Gastroesophageal sphincter (tissue), 4 donors: ENCODE data around the gene TMTC1. TPM values are rescaled to one million over a fixed set of nuclear protein-coding genes. Genes with fewer than 3 reads are reported as not detected.

Source experiments
- ATAC-seq: fragments of 150-250 bp; one replicate; pipeline ENCODE4 v1.9.1; 2016; ENCODE audit warnings: mild to moderate bottlenecking, moderate library complexity
- H3K27ac ChIP-seq, 4 donors: fragments of 200-600 bp; sonication (generic) in 3 of 4; 1 replicate in 3 of 4; 2 replicates in 1 of 4; pipeline ENCODE4 v1.5.1; 2016 to 2019
- H3K27me3 ChIP-seq: fragments of 200-600 bp; sonication (generic); one replicate; pipeline ENCODE4 v1.5.1; 2019
- H3K36me3 ChIP-seq, 2 donors: fragments of 200-600 bp; sonication (generic); one replicate each; pipeline ENCODE4 v1.5.1; 2019; ENCODE audit warnings: control low read depth in 1 of 2
- H3K4me1 ChIP-seq, 3 donors: fragments of 200-600 bp; sonication (generic); 1 replicate in 2 of 3; 2 replicates in 1 of 3; pipeline ENCODE4 v1.5.1; 2016 to 2019; ENCODE audit warnings: control low read depth in 2 of 3
- H3K4me3 ChIP-seq, 2 donors: fragments of 200-600 bp; sonication (generic); one replicate each; pipeline ENCODE4 v1.5.1; 2019; ENCODE audit warnings: mild to moderate bottlenecking in 1 of 2, moderate library complexity in 1 of 2
- H3K9me3 ChIP-seq, 3 donors: fragments of 200-600 bp; sonication (generic); one replicate each; pipeline ENCODE4 v1.5.1; 2017 to 2019; ENCODE audit warnings: control low read depth in 2 of 3
- EP300 ChIP-seq: sonication (generic); formaldehyde crosslinking; IDR thresholded peaks from one replicate; pipeline ENCODE4 v1.6.1; 2017; ENCODE audit warnings: antibody characterized with exemption, mild to moderate bottlenecking
- POLR2A ChIP-seq, 2 donors: fragments of 450-650 bp; IDR thresholded peaks; one replicate each; pipeline ENCODE4 v1.6.1; 2017; ENCODE audit warnings: antibody characterized with exemption in 2 of 2, mild to moderate bottlenecking in 2 of 2, moderate library complexity in 1 of 2
- POLR2AphosphoS5 ChIP-seq: sonication (generic); formaldehyde crosslinking; IDR thresholded peaks from one replicate; pipeline ENCODE4 v1.6.1; 2017; ENCODE audit warnings: antibody characterized with exemption
- WGBS, 2 donors: methylation state at CpG; one replicate each; pipeline ENCODE4 v1.1.5; 2018; ENCODE audit warnings: low coverage in 1 of 2; 5-methylcytosine and 5-hydroxymethylcytosine counted together
- total RNA-seq, 4 donors: library from RNA; depleted of rRNA; stranded (reverse); fragments of >200 nt; gene quantifications; one replicate each; pipeline ENCODE4 v1.1.0, GENCODE V29; 2016
- TF ChIP-seq, protein P1 (sequence below), 4 experiments: fragments of 200-600 bp in 2 of 4; fragments of 450-650 bp in 2 of 4; sonication (generic) in 1 of 4; IDR thresholded peaks; one replicate each; pipeline ENCODE4 v1.5.1; 2017 to 2019; ENCODE audit warnings: antibody characterized with exemption in 4 of 4, mild to moderate bottlenecking in 2 of 4, moderate library complexity in 2 of 4

TMTC1 gene
- total RNA-seq, 4 donors from 2014 or later, result 94.0 to 190 (median 117) TPM

DNA sequence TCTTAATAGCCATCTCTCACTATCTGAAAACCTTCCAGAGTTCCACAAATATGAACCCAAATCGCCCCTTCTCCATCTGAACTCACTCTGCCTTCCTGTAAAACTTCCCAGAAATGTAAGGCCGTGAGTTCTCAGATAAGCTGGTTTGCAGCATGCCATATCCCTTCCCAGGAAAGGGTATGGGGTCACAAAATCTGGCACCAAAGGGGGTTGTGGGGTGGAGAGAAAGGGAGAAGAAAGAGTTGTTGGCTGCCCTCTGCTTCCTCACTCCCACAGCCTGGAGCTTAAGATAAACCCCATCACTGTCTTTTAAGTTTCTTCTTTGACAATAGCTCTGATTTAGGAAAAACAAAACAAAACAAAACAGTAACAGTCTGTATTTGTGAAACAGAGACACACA, 10.7 kb downstream of the TMTC1 start:
- Histone ChIP-seq H3K27ac (no peak overlapping the region), H3K36me3 (peaks cover 0 to 9% of the 10 kb centered on the region in 2 donors), H3K27me3 (no peaks in the 10 kb centered on the region), H3K4me3 (no peak overlapping the region), H3K4me1 (peaks cover 11 to 43% (median 15%) of the 10 kb centered on the region in 3 donors), H3K9me3 (peaks cover 0 to 6% (median 0%) of the 10 kb centered on the region in 3 donors)
- 54 to 90% methylated on average over 2 of the region's 2 CpGs for WGBS, 2 donors
- ATAC-seq, result no peak
- TF ChIP-seq POLR2A (IDR thresholded peaks at IDR 0.05) (no peak), POLR2AphosphoS5 (no peak)
- TF ChIP-seq, protein P1, sequence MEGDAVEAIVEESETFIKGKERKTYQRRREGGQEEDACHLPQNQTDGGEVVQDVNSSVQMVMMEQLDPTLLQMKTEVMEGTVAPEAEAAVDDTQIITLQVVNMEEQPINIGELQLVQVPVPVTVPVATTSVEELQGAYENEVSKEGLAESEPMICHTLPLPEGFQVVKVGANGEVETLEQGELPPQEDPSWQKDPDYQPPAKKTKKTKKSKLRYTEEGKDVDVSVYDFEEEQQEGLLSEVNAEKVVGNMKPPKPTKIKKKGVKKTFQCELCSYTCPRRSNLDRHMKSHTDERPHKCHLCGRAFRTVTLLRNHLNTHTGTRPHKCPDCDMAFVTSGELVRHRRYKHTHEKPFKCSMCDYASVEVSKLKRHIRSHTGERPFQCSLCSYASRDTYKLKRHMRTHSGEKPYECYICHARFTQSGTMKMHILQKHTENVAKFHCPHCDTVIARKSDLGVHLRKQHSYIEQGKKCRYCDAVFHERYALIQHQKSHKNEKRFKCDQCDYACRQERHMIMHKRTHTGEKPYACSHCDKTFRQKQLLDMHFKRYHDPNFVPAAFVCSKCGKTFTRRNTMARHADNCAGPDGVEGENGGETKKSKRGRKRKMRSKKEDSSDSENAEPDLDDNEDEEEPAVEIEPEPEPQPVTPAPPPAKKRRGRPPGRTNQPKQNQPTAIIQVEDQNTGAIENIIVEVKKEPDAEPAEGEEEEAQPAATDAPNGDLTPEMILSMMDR (IDR thresholded peaks at IDR 0.05), result no peak

DNA sequence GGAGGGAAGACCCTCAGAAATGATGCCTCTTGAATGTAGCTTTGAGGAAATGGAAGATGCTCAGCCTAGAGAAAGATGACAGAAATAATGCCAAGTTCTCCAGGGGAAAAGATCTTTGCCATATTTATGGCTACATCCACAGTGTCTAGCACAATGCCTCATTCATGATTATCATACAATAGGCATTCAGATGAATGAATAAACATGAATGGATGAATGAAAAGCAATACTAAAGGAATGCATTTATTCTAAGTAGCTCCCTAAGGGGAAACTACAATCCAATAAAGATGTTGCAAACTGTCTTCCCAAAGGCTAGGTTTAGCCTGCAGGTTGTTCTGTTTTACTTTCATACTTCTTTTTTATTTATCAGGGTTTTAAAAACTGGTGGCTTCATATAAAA, 12.0 kb downstream of the TMTC1 start:
- Histone ChIP-seq H3K4me1 (peaks cover 10 to 36% (median 12%) of the 10 kb centered on the region in 3 donors), H3K4me3 (no peak overlapping the region), H3K36me3 (peaks cover 0 to 13% of the 10 kb centered on the region in 2 donors), H3K27me3 (no peaks in the 10 kb centered on the region), H3K9me3 (peaks cover 0 to 6% (median 0%) of the 10 kb centered on the region in 3 donors), H3K27ac (no peak overlapping the region)
- TF ChIP-seq EP300, result no peak
- no peak for TF ChIP-seq POLR2AphosphoS5
- TF ChIP-seq, protein P1 (IDR thresholded peaks at IDR 0.05), result no peak
- TF ChIP-seq POLR2A (IDR thresholded peaks at IDR 0.05), result no peak
- no peak for ATAC-seq

- H3K27me3 ChIP-seq, result no peaks in the 10 kb centered on the region
- H3K9me3 ChIP-seq, result peaks cover 0 to 6% (median 0%) of the 10 kb centered on the region in 3 donors
- H3K36me3 ChIP-seq, result peaks cover 0 to 18% of the 10 kb centered on the region in 2 donors
- no peak overlapping the region for H3K4me3 ChIP-seq
- no peak for ATAC-seq
- H3K4me1 ChIP-seq, result peaks cover 10 to 36% (median 12%) of the 10 kb centered on the region in 3 donors
- no peak for TF ChIP-seq POLR2AphosphoS5
- TF ChIP-seq, protein P1 (IDR thresholded peaks at IDR 0.05), result no peak
- no peak for TF ChIP-seq EP300
- TF ChIP-seq POLR2A (IDR thresholded peaks at IDR 0.05), result no peak
- no peak overlapping the region for H3K27ac ChIP-seq
- whole genome bisulfite sequencing, 2 donors, result 86 to 87% methylated on average over 2 to 3 of the region's 3 CpGs
Observed at GRCh38 chr12:29771165-29771564, 12.6 kb downstream of the TMTC1 start.

- H3K4me1 ChIP-seq, result peaks cover 10 to 36% (median 12%) of the 10 kb centered on the region in 3 donors
- TF ChIP-seq, protein P1 (IDR thresholded peaks at IDR 0.05), result no peak
- TF ChIP-seq POLR2AphosphoS5, result peak; percentile 62
- no peaks in the 10 kb centered on the region for H3K27me3 ChIP-seq
- H3K9me3 ChIP-seq, result no peaks in the 10 kb centered on the region
- peaks cover 0 to 15% of the 10 kb centered on the region in 2 donors for H3K36me3 ChIP-seq
- H3K4me3 ChIP-seq, result no peak overlapping the region
- ATAC-seq, result peak; percentile 79
- H3K27ac ChIP-seq, result no peak overlapping the region
- 51 to 67% methylated on average over 2 to 4 of the region's 4 CpGs for WGBS, 2 donors
Observed at GRCh38 chr12:29769162-29769858, 14.4 kb downstream of the TMTC1 start.

DNA sequence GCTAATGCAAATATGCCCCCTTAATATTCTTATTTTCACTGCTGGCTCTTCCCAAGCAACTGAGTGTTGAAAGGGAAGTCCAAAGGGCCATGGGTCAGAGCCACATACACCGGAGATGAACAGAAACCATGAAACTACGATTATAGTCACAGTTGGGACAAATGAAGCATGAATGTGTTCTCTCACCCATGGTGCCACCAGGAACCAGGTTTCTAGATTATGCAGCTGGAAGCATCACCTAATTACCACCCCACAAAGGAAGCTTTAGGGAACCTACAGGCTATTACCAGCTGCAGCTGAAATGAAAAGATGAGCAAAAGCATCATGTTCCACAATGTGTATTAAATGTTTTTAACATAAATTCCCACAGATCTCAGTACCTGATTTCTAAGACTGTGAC, 15.4 kb downstream of the TMTC1 start:
- peaks cover 0 to 15% of the 10 kb centered on the region in 2 donors for H3K36me3 ChIP-seq
- no peak overlapping the region for H3K4me3 ChIP-seq
- peaks cover 12 to 38% (median 16%) of the 10 kb centered on the region in 3 donors for H3K4me1 ChIP-seq
- TF ChIP-seq POLR2A (IDR thresholded peaks at IDR 0.05) (no peak), POLR2AphosphoS5 (no peak), EP300 (no peak)
- TF ChIP-seq, protein P1 (IDR thresholded peaks at IDR 0.05), result no peak
- 51 to 59% methylated on average over 2 of the region's 2 CpGs for WGBS, 2 donors
- H3K27ac ChIP-seq, result no peak overlapping the region
- ATAC-seq, result no peak
- no peaks in the 10 kb centered on the region for H3K9me3 ChIP-seq
- no peaks in the 10 kb centered on the region for H3K27me3 ChIP-seq
